Stimulated activated CD8-positive, alpha-beta memory T cell treated with anti-CD3 and anti-CD28 coated beads, Interleukin-4, amount 100 ng/mL, for 48 hours (primary cell): ENCODE measurements around the gene TMEM106A.
"Not testable (repeated sequence)": the region's sequence is repeated elsewhere in the genome, so short reads cannot be mapped to it uniquely, and the experiment has no call there.

Experiments used
- DNase-seq: peaks from one replicate; pipeline ENCODE4 v3.0.0-alpha.2; 2020

TMEM106A gene, protein sequence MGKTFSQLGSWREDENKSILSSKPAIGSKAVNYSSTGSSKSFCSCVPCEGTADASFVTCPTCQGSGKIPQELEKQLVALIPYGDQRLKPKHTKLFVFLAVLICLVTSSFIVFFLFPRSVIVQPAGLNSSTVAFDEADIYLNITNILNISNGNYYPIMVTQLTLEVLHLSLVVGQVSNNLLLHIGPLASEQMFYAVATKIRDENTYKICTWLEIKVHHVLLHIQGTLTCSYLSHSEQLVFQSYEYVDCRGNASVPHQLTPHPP

DNA sequence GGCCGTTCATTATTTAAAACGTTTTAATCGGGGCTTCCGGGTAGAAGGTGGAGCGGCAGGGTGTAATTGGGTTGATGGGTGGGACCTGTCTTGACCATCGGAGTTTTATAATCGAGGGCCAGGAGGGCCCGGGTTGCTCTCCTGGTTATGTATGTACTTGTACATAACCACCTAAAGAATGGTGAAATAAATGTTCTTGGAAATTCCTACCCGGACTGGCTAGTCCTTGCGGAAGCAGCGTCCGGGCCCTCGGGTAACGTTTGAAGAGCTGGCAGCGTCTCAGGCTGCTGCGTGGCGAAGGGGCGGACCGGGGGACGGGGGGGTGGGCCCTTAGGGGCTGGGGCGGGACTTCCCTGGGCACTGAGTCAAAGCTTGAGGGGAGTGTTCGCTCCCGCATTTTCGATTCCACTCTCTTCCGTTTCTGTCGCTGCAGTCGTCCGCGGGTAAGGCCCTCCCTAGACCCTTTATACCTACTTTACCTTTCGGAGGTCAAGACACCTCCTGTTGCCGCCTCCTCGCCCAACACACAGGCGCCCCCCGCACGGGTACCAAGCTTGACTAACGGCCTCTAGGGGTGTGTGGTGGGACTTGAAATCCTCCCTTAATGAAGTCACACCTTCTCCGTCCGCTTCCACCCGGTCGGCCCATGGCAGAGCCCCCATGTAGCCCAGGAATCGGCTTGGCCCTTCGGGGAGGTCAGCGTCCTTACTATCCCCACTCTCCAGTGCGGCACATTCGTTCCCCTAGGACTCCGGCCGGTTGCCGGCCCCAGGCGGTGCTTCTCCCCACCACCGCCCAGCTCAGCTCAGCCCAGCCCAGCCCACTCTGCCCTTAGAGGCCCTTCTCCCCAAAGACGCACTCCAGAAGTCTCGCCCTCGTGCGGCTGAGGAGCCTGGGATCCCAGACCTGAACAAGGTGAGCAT lies at the start of gene TMEM106A:
Gene TMEM106A, plus strand, starts transcription at position 396 of the 923 bp plus-strand sequence. CDS start 1,167 bp downstream, outside the sequence.
- DNase-seq: peak; percentile 82

DNA sequence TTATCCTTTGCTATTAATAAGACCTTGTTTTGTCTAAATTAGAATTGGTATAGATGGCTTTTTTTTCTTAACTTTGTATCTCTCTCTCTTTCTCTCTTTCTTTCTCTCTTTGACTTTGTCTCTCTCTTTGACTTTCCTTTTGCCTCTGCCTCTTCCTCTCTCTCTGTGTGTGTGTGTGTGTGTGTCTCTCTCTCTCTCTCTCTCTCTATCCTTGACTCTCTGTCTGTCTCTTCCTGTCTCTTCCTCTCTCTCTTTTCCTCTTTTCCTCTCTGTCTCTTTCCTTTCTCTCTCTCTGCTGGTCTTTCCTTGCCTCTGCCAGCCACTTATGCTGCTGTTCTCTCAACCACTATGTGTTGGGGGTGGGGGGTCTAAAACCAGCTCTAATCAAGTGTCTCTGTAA lies 45.7 kb upstream of the TMEM106A start:
- DNase-seq: not testable (repeated sequence)

DNA sequence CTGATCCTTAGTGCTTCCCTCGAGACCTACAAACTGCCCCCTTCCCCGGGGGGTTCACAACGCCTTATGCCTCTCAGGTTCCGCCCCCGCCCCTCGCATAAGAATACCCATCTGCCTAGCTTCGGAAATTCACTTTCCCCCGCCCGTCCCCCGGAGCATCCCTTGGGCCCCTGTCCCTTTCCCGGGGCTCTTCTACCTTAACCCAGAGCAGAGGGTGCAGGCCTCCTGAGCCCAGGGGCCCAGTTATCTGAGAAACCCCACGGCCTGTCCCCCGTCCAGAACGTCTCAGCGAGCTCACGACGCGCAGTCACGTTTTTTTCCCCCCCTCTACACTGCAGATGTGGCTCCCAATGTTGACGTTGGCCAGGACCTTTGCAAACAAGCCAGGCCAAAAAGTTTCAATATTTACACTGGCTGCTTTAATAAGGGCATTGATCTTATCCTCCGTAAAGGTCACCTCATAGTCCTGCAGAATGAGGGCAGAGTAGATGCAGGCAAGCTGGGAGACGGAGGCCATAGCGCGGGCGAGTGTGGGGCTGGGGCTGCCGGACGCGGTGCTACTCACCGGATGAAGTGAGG lies 42.0 kb upstream of the TMEM106A start:
- DNase-seq: peak; percentile 47

DNA sequence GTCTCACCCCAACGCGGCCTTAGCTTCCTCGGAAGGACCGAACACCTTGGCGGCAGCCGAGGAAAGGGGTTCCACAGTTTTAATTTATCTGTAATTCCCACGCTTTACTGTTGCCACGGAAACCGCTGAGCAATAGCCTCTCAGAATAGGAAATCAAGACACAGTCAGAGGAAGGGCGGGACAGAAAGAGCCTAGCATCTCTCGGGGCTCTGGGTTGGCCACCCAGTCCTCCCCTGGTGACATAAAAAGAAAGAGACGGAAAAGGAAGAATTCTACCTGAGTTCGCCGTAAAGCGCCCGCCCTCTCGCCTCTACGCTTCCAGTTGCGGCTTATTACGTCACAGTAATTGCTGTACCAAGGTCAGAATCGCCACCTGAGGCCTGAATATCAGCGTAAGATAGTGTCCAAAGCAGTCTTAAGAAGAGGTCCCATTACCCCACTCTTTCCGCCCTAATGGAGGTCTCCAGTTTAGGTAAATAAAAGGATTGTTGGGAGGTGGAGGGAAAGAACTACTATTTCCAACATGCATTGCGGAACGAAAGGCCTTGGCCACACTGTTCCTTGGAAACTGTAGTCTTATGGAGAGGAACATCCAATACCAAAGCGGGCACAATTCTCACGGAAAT lies 41.4 kb upstream of the TMEM106A start:
- peak; percentile 88 for DNase-seq

DNA sequence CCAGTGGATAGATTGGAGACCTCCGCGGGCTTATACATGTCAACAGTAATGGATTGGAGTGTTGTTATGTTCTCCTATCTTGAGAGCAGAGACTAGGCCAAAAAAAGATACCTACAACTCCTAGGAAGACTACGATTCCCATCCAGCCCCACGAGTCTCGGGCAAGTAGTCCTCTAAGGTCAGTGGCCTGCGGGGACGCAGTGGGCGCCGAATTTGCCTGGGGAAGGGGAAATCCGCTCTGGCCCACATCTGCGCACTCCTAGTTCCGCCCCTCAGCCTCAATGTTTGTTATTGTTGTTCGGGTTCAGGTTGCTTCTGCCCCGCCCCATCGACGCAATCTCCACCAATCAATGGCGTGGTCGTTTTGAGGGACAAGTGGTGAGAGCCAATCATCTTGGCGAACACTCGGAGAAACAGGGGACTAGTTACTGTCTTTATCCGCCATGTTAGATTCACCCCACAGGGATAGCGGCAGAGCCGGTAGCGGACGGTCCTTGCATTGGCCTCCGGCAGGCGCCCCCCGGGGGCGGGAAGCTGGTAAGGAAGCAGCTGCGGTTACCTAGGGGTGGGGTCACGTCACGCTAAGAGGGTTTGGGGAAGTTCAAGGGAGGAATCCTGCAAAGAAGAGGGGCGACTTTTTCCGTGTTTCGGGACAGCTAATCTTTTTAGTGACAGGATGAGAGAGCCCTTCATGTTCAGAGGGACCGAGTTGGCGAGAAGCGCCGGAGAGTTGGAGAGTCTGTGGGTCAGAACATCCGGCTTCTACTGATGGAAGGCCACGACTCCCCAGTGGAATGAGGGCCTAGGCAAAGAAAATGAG lies 40.7 kb upstream of the TMEM106A start, which contains the start of gene NBR1:
Gene NBR1, plus strand, starts transcription at position 449 of the 820 bp plus-strand sequence. CDS start 4,586 bp downstream, outside the sequence.
- DNase-seq: peak; percentile 95

DNA sequence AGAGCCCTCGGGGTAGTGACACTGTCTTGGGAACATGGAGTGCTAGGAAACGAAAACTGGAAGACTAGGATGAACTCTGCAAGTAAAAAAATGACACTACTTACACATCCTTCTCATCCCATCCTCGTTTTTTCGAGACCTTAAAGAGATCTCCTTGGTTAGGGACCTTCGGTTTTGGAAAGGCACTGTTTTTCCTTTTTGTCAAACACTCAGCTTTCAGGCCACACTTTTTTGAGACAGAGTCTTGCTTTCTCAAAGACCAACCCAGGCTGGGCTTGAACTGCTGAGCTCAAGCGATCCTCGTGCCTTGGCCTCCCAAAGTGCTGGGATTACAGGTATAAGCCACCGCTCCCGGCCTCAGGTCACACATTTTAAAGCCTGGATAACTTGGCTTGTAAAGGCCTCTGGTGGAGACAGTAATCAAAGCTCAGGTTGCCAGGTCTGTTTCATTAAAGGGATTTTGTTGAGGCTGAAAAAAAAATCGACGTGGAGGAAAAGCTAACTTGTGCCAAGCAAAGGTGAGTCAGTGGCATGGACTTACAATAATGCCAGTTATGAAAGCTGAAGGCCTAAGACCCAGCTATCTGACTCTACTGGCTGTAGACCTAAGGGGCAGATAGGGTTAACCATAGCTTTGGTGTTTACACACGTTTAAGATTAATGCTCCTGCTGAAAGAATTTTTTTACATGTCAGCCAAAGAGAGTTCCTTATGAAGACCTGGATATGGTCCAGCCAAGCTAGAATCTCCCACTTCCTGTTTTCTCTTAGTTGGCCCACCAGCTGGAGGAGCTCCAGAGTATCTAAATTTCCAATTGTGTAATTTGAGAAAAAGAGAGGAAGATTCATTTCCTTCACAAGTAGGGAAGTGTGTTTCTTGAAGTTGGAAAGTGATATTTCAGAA lies 39.8 kb upstream of the TMEM106A start:
- DNase-seq: peak; percentile 45

DNA sequence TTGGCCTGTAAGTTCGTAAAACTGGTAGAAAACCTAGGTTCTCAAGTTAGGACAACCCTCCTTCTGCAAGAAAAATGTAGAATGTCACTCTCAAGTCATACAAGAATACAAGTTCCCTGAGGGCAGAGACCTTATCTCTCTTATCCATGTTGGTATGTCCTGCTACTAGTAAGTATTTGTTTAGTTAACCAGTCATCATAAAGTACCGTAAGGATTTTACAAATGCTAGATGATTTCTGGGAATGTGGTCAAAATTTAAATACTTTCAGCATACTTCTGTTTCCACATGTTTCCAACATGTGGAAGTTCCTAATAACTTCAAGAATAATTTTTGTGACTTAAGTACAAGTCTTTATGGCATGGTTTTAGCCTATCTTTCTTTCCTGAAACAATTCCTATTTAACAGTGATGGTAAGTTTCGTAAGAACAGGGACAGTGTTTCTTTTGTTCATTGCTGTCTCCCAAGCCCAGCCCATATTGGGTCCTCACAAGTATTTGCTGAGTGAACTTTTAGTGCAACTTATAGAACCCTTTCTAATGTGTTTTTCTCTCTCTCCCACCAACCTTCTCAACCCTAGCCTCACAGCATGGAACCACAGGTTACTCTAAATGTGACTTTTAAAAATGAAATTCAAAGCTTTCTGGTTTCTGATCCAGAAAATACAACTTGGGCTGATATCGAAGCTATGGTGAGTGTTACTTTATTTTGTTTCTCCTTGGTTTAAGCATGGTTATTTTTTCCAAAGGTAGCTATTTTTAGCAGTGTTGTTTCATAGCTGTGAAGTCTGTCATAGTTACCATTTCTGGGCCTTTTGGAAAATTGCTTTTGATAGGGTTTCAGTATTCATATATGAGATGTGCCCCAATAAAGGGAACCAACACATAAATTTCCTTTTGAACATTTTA lies 36.2 kb upstream of the TMEM106A start:
- no peak for DNase-seq

DNA sequence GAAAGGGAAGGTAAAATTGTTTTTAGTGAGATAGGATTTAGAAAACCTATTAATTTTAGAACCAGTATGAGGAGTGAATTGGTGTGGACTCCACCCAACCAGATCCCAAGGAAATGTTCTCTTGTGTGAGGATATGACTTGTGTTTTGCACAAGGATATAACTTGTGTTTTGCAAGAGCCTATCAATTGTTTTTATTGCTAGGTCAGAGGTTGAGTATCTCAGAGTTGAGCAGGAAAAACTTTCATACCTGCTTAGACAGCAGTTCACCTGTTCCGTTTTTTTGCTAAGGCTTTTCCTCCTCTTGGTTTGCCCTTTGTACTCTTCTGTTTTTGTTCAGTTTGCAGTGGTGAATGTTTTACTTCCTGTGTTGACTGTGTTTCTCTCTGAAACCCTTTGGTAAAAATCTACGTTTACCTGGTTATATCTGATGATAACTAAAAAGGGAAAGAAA lies 35.5 kb upstream of the TMEM106A start:
- no peak for DNase-seq

DNA sequence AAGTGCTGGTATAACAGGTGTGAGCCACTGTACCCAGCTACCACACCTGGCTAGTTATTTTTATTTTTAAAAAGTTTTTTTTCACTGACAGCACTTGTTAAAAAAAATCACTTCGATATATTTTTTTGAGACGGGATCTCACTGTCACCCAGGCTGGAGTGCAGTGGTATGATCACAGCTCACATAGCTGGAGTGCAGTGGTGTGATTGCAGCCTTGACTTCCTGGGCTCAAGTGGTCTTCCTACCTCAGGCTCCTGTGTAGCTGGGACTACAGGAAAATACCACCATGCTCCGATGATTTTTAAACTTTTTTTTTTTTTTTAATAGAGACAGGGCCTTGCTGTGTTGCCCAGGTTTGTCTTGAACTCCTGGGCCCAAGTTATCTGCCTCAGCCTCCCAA lies 27.8 kb upstream of the TMEM106A start:
- DNase-seq: no peak

DNA sequence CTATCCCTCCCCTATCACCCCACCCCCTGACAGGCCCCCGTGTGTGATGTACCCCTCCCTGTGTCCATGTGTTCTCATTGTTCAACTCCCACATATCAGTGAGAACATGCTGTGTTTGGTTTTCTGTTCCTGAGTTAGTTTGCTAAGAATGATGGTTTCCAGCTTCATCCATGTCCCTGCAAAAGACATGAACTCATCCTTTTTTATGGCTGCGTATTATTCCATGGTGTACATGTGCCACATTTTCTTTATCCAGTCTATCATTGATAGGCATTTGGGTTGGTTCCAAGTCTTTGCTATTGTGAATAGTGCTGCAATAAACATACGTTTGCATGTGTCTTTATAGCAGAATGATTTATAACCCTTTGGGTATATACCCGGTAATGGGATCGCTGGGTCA lies 25.0 kb upstream of the TMEM106A start:
- DNase-seq: not testable (repeated sequence)

DNA sequence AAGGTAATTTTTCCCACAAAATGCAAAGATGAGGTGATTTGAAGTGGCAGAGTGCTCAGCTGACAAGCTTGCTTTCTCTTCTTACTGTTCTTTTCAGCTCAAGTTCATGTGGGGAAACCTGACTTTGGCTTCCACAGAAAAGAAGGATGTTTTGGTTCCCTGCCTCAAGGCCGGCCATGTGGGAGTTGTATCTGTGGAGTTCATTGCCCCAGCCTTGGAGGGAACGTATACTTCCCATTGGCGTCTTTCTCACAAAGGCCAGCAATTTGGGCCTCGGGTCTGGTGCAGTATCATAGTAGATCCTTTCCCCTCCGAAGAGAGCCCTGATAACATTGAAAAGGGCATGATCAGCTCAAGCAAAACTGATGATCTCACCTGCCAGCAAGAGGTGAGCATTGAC lies 18.4 kb upstream of the TMEM106A start:
- DNase-seq: no peak

DNA sequence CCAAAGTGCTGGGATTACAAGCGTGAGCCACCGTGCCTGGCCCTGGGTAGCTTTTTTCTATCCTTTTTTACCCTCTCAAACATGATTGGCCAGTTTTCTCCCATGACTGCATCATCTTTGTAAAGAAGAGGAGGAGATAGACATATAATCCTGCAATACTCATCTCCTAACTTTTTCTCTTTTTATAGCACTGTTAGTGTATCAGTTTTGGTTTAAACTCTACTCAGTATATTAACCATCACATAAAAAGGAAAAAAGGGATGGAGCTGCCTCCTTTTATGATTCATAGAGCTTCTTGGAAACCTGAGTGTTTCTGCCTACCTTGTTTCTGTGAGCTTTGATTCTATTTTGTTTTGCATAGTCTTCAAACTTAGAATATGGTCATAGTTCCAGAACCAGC lies 12.0 kb upstream of the TMEM106A start:
- DNase-seq: no peak

DNA sequence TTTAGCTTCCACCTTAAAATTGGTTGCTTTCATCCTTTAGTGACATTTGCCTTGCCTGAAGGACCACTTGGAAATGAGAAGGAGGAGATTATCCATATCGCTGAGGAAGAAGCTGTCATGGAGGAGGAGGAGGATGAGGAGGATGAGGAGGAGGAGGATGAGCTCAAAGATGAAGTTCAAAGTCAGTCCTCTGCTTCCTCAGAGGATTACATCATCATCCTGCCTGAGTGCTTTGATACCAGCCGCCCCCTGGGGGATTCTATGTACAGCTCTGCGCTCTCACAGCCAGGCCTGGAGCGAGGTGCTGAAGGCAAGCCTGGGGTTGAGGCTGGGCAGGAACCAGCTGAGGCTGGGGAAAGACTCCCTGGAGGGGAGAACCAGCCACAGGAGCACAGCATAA lies 11.5 kb upstream of the TMEM106A start:
- DNase-seq: no peak

DNA sequence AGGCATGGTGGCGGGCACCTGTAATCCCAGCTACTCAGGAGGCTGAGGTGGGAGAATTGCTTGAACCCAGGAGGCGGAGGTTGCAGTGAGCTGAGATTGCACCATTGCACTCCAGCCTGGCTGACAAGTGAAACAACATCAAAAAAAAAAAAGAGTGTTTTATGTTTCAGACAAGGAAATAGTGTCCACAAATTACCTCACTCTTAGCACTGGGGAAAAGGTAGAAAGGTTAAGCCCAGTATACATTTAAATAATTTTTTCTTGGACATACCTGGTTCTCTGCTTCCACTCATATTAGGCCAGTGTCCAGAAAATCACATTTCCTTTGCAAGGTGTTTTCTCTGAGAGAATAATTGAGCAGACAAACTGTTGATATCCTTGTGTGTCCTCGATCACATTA lies 8.7 kb upstream of the TMEM106A start:
- not testable (repeated sequence) for DNase-seq

DNA sequence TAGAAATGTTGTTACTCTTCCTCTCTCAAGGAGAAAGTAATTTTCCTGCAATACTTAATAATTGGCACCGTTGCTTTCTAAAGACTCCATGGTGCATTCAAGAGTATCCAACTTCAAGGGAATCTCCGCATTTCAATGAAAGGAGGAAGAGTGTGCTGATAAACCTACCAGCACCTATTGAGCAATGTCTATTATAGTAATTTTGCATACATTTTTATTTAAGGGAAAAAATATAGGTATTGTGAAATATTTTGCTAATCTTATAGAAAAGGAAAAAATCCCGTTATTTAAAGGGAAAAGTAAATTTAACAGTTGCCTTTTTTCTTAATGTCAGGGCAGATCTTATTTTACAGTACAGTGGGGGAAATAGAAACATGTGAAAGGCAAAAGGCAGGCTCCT lies 1.1 kb upstream of the TMEM106A start:
- DNase-seq: no peak

DNA sequence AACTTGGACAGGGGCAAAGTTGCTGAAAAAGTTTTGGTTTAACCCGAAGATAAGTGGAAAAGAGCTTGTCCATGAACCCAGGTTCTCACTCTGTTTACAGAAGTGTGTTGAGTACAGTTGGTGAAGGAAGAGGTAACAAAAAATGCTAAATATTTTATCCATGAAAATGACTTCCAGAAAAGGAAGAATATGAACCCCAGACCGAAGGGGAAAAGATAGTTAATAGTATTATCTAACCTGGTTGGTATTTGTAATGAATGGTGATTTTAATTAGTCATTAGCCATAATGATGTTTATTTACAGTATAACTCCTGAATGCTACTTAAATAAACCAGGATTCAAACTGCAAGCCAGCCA lies 574 bp upstream of the TMEM106A start:
- no peak for DNase-seq

DNA sequence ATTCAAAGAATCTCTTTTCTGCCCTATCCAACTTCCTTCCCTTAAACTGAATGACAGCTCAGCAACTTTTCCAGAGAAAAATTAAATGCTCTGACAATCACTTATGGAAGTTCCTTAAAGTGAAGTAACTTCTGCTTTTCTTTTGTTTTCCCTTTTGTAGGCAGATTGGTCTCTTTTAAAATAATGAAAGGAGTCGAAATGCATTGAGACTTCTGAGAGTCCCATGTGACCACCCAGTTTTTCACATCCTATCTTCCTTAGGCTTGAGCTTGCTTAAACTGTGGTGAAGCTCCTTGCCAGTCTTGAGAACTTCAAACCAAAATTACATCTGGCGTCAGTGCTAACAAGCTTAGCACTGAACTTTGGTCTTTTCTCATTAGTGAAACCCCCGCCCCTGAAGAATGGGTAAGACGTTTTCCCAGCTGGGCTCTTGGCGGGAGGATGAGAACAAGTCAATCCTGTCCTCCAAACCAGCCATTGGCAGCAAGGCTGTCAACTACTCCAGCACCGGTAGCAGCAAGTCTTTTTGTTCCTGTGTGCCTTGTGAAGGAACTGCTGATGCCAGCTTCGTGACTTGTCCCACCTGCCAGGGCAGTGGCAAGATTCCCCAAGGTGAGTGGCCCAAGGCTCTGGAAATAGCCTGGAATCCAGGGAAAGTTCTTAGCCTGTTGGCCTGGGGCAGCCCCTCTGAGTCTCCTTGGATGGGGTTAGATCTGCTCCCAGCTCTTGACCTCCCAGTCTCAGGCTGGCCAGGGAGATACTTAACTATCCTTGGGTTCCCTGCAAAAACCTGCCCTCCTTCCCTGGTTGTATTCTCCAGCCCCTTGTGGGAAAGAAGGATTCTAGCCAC lies 1.2 kb downstream of the TMEM106A start:
- no peak for DNase-seq

DNA sequence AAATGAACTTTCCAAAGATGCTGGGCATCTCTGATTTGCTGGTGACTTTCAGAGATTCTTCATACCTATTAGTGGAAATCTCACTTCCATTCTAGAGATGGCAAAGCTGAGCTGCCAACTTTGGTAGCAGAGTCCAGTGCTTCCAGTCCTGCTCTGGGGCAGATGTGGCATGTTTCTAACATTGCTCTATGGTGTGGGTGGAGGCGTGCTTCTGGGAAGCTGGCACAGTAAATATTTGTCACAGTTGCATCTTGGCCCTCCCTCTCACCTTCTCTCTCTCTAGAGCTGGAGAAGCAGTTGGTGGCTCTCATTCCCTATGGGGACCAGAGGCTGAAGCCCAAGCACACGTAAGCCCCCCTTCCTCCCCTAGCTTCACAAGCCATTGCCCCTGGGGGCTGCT lies 1.9 kb downstream of the TMEM106A start:
- DNase-seq: no peak

DNA sequence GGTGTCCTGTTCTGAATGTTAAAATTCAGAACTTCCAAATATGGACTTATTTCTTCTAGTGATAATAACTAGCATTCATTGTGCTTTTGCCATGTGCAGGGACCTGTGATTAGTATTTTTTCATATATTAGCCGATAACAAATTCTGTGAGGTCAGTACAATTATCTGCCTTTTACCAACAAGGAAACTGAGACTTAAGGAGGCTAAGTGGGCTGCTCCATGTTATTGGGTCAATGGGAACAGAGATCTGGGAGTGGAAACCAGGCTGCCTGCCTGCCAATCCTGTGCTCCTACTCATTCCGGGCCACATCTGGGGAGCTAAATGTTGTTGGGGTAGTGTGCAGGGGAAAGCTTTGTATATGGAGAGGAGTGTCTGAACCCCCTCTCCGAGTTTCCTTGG lies 3.7 kb downstream of the TMEM106A start:
- DNase-seq: no peak
